Sigmoid colon (tissue), 7 donors: Measurements from ENCODE around the gene CFAP45. TPM values are rescaled to one million over a fixed set of nuclear protein-coding genes. Genes with fewer than 3 reads are reported as not detected.
A peak's percentile ranks its signal among the peaks of the same experiment; 100 is the strongest.

Experiments used
- DNase-seq: peaks from one replicate; pipeline ENCODE4 v3.0.0-alpha.2; 2019
- H3K27ac ChIP-seq, 4 donors: fragments of 200-600 bp; sonication (generic); one replicate each; pipeline ENCODE4 v1.5.1; 2016 to 2019; ENCODE audit warnings: mild to moderate bottlenecking in 1 of 4
- H3K27me3 ChIP-seq, 3 donors: fragments of 200-600 bp; sonication (generic); one replicate each; pipeline ENCODE4 v1.5.1; 2019; ENCODE audit warnings: mild to moderate bottlenecking in 1 of 3
- H3K36me3 ChIP-seq, 4 donors: fragments of 200-600 bp; sonication (generic); one replicate each; pipeline ENCODE4 v1.5.1; 2016 to 2019
- H3K4me1 ChIP-seq, 4 donors: fragments of 200-600 bp; sonication (generic); one replicate each; pipeline ENCODE4 v1.5.1; 2017 to 2019
- H3K4me3 ChIP-seq, 4 donors: fragments of 200-600 bp; sonication (generic); one replicate each; pipeline ENCODE4 v1.5.1; 2017 to 2019; ENCODE audit warnings: mild to moderate bottlenecking in 2 of 4, moderate library complexity in 1 of 4
- H3K9me3 ChIP-seq, 4 donors: fragments of 200-600 bp in 3 of 4; sonication (generic) in 3 of 4; one replicate each; pipeline versions ENCODE4 v1.5.1 to v1.6.1; 2013 to 2019
- CTCF ChIP-seq, 4 experiments: fragments of 450-650 bp in 3 of 4; fragments of 200-600 bp in 1 of 4; IDR thresholded peaks; one replicate each; pipeline ENCODE4 v1.5.1; 2016 to 2019; ENCODE audit warnings: antibody characterized with exemption in 4 of 4, mild to moderate bottlenecking in 3 of 4, moderate library complexity in 2 of 4
- EP300 ChIP-seq, 4 donors: sonication (generic); formaldehyde crosslinking; IDR thresholded peaks; one replicate each; pipeline ENCODE4 v1.6.1; 2017; ENCODE audit warnings: antibody characterized with exemption in 4 of 4
- POLR2A ChIP-seq, 2 donors: fragments of 450-650 bp; IDR thresholded peaks; one replicate each; pipeline ENCODE4 v1.6.1; 2016; ENCODE audit warnings: antibody characterized with exemption in 2 of 2, mild to moderate bottlenecking in 2 of 2, moderate library complexity in 2 of 2
- POLR2AphosphoS5 ChIP-seq, 4 donors: sonication (generic); formaldehyde crosslinking; IDR thresholded peaks; one replicate each; pipeline ENCODE4 v1.6.1; 2017; ENCODE audit warnings: antibody characterized with exemption in 4 of 4
- WGBS, 2 donors: extraction: QIAGEN DNeasy Blood & Tissue Kit; methylation state at CpG; one replicate each; pipeline ENCODE4 v1.1.7; 2013; 5-methylcytosine and 5-hydroxymethylcytosine counted together
- intact Hi-C: fragments of 100-400 bp; cut with DNase I; formaldehyde crosslinking; loops from one replicate; pipeline ENCODE4 v1.15.1; 2023
- polyA plus RNA-seq, 3 donors: library from polyadenylated mRNA; stranded (reverse); fragments of 200-250 nt; gene quantifications; one replicate each; pipeline ENCODE4 v1.2.3, GENCODE V29; 2013
- total RNA-seq, 4 donors: library from RNA; depleted of rRNA; stranded (reverse); fragments of >200 nt; gene quantifications; one replicate each; pipeline ENCODE4 v1.1.0, GENCODE V29; 2016
- donor health status: healthy with polysubstance abuse.
- donor health status: Bipolar disorder and iron deficiency.
- donor health status: healthy.

The CFAP45 gene
- total and polyA plus RNA-seq, 7 donors: 0.29 to 1.8 (median 1.0) TPM; not detected in 3

DNA sequence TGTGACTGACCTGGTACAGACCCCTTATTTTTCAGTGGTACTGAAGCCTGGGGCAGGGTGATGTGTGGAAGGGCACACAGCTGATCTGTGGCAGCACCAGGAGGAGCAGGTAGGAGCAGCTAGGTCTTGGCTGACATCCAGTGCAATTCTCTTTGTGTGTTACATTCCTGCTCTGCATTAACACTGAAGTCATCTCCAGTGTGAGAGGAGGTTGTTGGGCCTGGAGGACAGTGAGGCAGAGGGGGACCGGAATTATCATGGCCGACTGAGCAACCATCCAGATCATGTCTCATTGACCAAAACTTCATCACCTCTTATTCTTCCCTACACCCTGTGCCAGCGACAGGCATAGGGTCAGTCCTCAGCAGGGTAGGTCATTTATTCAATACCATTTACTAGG is 71.8 kb downstream of the CFAP45 start:
- no peak for DNase-seq
- 78 to 94% methylated on average over 3 of the region's 3 CpGs for WGBS, 2 donors
- H3K9me3 ChIP-seq: no peaks in the 10 kb centered on the region
- no peak overlapping the region for H3K4me3 ChIP-seq
- no peaks in the 10 kb centered on the region for H3K36me3 ChIP-seq
- intact Hi-C loops: no loop called here
- H3K4me1 ChIP-seq: peaks cover 0 to 7% (median 3%) of the 10 kb centered on the region in 4 donors
- TF ChIP-seq EP300 (IDR thresholded peaks at IDR 0.05): no peak
- no peak for TF ChIP-seq POLR2A (IDR thresholded peaks at IDR 0.05)
- TF ChIP-seq POLR2AphosphoS5 (IDR thresholded peaks at IDR 0.05): no peak
- TF ChIP-seq CTCF (IDR thresholded peaks at IDR 0.05): no peak
- no peak overlapping the region for H3K27ac ChIP-seq
- peaks cover 0 to 13% (median 0%) of the 10 kb centered on the region in 3 donors for H3K27me3 ChIP-seq

GRCh38 chr1:159827549-159827948 is 72.4 kb downstream of the CFAP45 start:
- TF ChIP-seq POLR2A (IDR thresholded peaks at IDR 0.05) (no peak), POLR2AphosphoS5 (IDR thresholded peaks at IDR 0.05) (no peak), EP300 (IDR thresholded peaks at IDR 0.05) (no peak), CTCF (IDR thresholded peaks at IDR 0.05) (no peak)
- Histone ChIP-seq H3K4me3 (peak overlapping the region in 1 of 4 donors; percentile 20), H3K9me3 (no peaks in the 10 kb centered on the region), H3K27me3 (peaks cover 0 to 19% (median 0%) of the 10 kb centered on the region in 3 donors), H3K36me3 (no peaks in the 10 kb centered on the region), H3K27ac (no peak overlapping the region), H3K4me1 (peaks cover 0 to 7% (median 3%) of the 10 kb centered on the region in 4 donors)
- intact Hi-C loops: no loop called here
- 78 to 84% methylated on average over 3 of the region's 3 CpGs for WGBS, 2 donors
- DNase-seq: no peak

DNA sequence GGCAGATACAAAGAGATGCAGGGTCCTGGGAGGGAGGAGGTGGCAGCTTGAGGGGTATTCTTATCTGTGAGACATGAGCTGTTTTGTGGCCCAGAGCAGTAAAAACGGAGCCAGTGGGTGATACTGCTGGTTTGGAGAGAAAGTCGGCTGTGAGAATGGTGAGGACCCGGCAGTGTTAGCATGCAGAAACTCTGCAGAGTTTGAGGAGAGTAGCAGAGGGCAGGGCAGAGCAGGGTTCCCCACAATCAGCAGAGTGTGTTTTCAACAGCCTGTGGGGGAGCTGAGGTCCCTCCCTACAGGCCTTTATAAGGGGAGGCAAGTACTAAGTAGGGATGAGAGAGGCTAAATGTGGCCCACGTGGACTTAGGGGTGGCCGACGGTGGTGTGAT is 72.9 kb downstream of the CFAP45 start:
- Histone ChIP-seq H3K4me1 (peaks cover 0 to 7% (median 3%) of the 10 kb centered on the region in 4 donors), H3K4me3 (peak overlapping the region in 1 of 4 donors; percentile 20), H3K27ac (no peak overlapping the region), H3K9me3 (no peaks in the 10 kb centered on the region), H3K36me3 (no peaks in the 10 kb centered on the region), H3K27me3 (peaks cover 0 to 19% (median 0%) of the 10 kb centered on the region in 3 donors)
- intact Hi-C loops: no loop called here
- no peak for DNase-seq
- TF ChIP-seq CTCF (IDR thresholded peaks at IDR 0.05): no peak
- no peak for TF ChIP-seq POLR2A (IDR thresholded peaks at IDR 0.05)
- TF ChIP-seq POLR2AphosphoS5 (IDR thresholded peaks at IDR 0.05): no peak
- TF ChIP-seq EP300 (IDR thresholded peaks at IDR 0.05): no peak
- 87 to 91% methylated on average over 6 of the region's 6 CpGs for WGBS, 2 donors

DNA sequence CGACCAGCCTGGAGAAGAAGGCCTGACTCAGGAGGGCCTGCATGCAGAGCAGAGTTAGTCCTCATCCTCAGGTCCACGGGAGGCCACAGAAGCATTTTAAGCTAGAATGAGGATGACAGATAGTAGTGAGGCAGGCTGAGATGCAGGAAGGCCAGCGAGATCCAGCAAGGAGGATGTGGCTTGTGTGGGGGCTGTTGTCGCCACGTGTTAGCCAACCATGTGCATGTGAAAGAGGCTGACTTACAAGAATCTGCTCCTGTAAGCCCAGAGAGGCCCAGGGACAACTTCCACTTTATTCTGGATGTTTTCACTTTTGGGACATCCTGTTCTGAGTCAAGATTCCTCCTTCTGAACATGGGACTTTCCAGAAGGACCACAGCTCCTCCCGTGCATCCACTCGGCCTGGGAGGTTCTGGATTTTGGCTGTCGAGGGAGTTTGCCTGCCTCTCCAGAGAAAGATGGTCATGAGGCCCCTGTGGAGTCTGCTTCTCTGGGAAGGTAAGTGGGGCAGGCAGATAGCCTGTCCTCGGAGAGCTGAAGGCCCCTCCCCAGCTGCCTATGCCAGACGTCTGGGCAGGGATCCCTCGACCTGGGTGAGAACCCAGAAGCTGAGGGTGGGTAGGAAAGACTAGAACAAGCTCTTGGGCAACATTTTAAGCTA is 73.4 kb downstream of the CFAP45 start, which contains the start of gene SLAMF8:
Gene SLAMF8, plus strand, starts transcription at position 433 of the 661 bp plus-strand sequence. Its CDS starts 26 bp downstream, at position 459.
- intact Hi-C loops: no loop called here
- Histone ChIP-seq H3K4me3 (peak within 1 kb of the TSS in 1 of 4 donors; percentile 20), H3K4me1 (peaks cover 0 to 7% (median 3%) of the 10 kb centered on the region in 4 donors), H3K27me3 (peaks cover 0 to 19% (median 0%) of the 10 kb centered on the region in 3 donors), H3K27ac (no peak within 1 kb of the TSS), H3K36me3 (no peaks in the 10 kb centered on the region), H3K9me3 (no peaks in the 10 kb centered on the region)
- TF ChIP-seq EP300 (IDR thresholded peaks at IDR 0.05) (no peak), POLR2A (IDR thresholded peaks at IDR 0.05) (no peak), POLR2AphosphoS5 (IDR thresholded peaks at IDR 0.05) (no peak), CTCF (IDR thresholded peaks at IDR 0.05) (no peak)
- 67 to 75% methylated on average over 11 of the region's 11 CpGs for WGBS, 2 donors
- DNase-seq: no peak
